ENCODE data around the gene FGD5. TPM values are rescaled to one million over a fixed set of nuclear protein-coding genes. Genes with fewer than 3 reads are reported as not detected.

FGD5 gene
- total RNA-seq, 3 donors from 2014 or later (not counting 1 experiment from before 2014, with no cell fraction given): not detected

- no peak for TF ChIP-seq CTCF (IDR thresholded peaks at IDR 0.05)
- DNase-seq: no peak
Observed at GRCh38 chr3:14771593-14772497, 46.9 kb upstream of the FGD5 start.

GRCh38 chr3:14772533-14773138 lies 46.1 kb upstream of the FGD5 start:
- H3K4me1 Mint-ChIP-seq: no peaks in the 10 kb centered on the region
- peaks cover 0 to 5% of the 10 kb centered on the region in 2 donors for H3K27me3 Mint-ChIP-seq (ENCODE audit: low read depth in 2 of 2)
- no peak overlapping the region for H3K27ac Mint-ChIP-seq
- no peaks in the 10 kb centered on the region for H3K36me3 Mint-ChIP-seq
- Histone ChIP-seq H3K27me3 (ENCODE audit: control insufficient read depth, insufficient read depth, low read length) (no peaks in the 10 kb centered on the region), H3K4me3 (ENCODE audit: low read length) (no peak overlapping the region), H3K9me3 (ENCODE audit: control insufficient read depth, insufficient read depth, low read length) (no peaks in the 10 kb centered on the region), H3K27ac (ENCODE audit: low read length) (no peak overlapping the region), H3K36me3 (ENCODE audit: control insufficient read depth, insufficient read depth, low read length) (no peaks in the 10 kb centered on the region), H3K4me1 (ENCODE audit: control insufficient read depth, insufficient read depth, low read length) (no peaks in the 10 kb centered on the region)
- intact Hi-C loops (cut with micrococcal nuclease): no loop called here
- ATAC-seq (no peak), DNase-seq (peak in 1 of 2 donors; percentile 7)
- no peak for TF ChIP-seq CTCF (IDR thresholded peaks at IDR 0.05)
- WGBS (ENCODE audit: insufficient coverage): 85% methylated on average over 16 of the region's 16 CpGs
- H3K4me3 Mint-ChIP-seq: no peak overlapping the region
- H3K9me3 Mint-ChIP-seq: no peaks in the 10 kb centered on the region

More at GRCh38 chr3:14771593-14772497, 46.9 kb upstream of the FGD5 start:
- Histone ChIP-seq H3K4me3 (ENCODE audit: low read length) (no peak overlapping the region), H3K27ac (ENCODE audit: low read length) (no peak overlapping the region), H3K4me1 (ENCODE audit: control insufficient read depth, insufficient read depth, low read length) (no peaks in the 10 kb centered on the region), H3K36me3 (ENCODE audit: control insufficient read depth, insufficient read depth, low read length) (no peaks in the 10 kb centered on the region), H3K27me3 (ENCODE audit: control insufficient read depth, insufficient read depth, low read length) (no peaks in the 10 kb centered on the region), H3K9me3 (ENCODE audit: control insufficient read depth, insufficient read depth, low read length) (no peaks in the 10 kb centered on the region)
- no peak for ATAC-seq
- no peaks in the 10 kb centered on the region for H3K4me1 Mint-ChIP-seq
- no peak overlapping the region for H3K27ac Mint-ChIP-seq
- H3K9me3 Mint-ChIP-seq: no peaks in the 10 kb centered on the region
- intact Hi-C loops (cut with micrococcal nuclease): no loop called here
- no peak overlapping the region for H3K4me3 Mint-ChIP-seq
- peaks cover 0 to 5% of the 10 kb centered on the region in 2 donors for H3K27me3 Mint-ChIP-seq (ENCODE audit: low read depth in 2 of 2)
- no peaks in the 10 kb centered on the region for H3K36me3 Mint-ChIP-seq
- 84% methylated on average over 14 of the region's 18 CpGs for WGBS (ENCODE audit: insufficient coverage)

- Histone ChIP-seq H3K4me1 (ENCODE audit: control insufficient read depth, insufficient read depth, low read length) (no peaks in the 10 kb centered on the region), H3K9me3 (ENCODE audit: control insufficient read depth, insufficient read depth, low read length) (no peaks in the 10 kb centered on the region), H3K27me3 (ENCODE audit: control insufficient read depth, insufficient read depth, low read length) (no peaks in the 10 kb centered on the region), H3K27ac (ENCODE audit: low read length) (no peak overlapping the region), H3K4me3 (ENCODE audit: low read length) (no peak overlapping the region), H3K36me3 (ENCODE audit: control insufficient read depth, insufficient read depth, low read length) (no peaks in the 10 kb centered on the region)
- DNase-seq (no peak), ATAC-seq (no peak)
- Mint-ChIP-seq H3K27me3 (ENCODE audit: low read depth in 2 of 2) (peaks cover 5% of the 10 kb centered on the region in 2 donors), H3K36me3 (no peaks in the 10 kb centered on the region), H3K9me3 (no peaks in the 10 kb centered on the region), H3K27ac (no peak overlapping the region), H3K4me3 (no peak overlapping the region), H3K4me1 (no peaks in the 10 kb centered on the region)
- TF ChIP-seq CTCF (IDR thresholded peaks at IDR 0.05): no peak
- intact Hi-C loops (cut with micrococcal nuclease): no loop called here
Observed at GRCh38 chr3:14773281-14773680, 45.5 kb upstream of the FGD5 start.

Measured in natural killer cell (primary cell).